LNCAP (cell line): ENCODE results near the gene CCDC188.

Source experiments
- CTCF ChIP-seq: fragments of 450-650 bp; IDR thresholded peaks from 2 replicates; pipeline ENCODE4 v1.5.1; 2017; ENCODE audit warnings: mild to moderate bottlenecking

The CCDC188 gene

DNA sequence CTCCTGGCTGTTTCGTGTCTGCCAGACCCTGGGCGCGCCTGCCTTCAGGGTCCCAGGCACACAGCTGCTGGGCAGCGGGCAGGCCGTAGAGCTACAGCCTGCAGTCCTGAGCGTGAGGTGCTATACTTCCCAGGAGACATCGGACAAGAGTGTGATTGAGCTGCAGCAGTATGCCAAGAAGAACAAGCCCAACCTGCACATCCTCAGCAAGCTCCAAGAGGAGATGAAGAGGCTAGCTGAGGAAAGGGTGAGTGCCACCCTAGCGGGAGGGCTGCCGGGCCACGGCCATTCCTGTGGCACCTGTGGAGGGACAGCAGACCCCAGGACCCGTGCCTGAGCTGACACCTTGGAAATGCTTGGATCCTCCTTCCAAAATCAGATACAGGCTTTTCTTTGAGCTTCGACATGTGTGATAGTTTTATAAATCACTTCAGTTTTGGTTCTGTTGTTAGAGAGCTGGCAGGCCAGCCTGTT is 42.1 kb downstream of the CCDC188 start:
- no peak for TF ChIP-seq CTCF

- no peak for TF ChIP-seq CTCF
Observed at GRCh38 chr22:20107951-20108756, 42.7 kb downstream of the CCDC188 start.

DNA sequence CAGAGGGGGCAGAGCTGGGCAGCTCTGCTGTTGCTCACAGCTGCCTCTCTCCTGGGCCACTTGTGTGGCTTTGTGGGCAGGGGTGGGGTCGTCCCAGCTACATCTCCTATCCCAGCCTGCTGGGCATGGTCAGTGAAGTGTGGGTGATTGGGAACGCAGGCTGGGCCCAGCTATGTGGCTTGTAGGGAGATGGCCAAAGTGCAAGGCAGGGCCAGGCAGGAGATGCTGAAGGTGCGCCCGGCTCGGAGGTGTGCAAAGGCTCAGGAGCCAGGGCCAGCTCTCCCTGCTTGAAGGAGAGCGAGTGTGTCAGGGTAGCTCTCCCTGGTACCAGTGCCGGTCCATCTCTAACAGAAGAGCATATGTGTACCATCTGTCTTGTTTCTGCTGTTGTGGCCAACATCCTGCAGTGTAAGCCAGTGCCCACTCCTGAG is 43.4 kb downstream of the CCDC188 start:
- no peak for TF ChIP-seq CTCF

DNA sequence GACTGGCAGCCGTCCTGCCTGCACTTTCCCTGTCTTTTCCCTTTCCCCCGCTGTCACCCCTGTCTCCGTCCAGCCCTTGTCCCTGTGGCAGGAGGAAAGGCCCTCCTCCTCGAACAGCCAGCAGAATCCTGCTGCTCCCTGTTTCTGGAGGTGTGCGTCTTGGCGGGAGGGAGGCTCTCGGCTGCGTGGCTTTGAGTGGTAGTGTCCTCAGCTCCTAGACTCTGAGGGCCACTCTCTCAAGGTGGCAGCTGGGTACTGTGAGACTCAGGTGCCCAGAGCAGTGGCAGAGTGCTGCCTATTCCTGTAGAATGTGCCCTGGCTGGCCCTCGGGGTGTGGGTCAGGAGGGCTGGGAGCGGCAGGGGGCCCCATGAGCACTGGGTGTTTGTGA is 44.0 kb downstream of the CCDC188 start:
- TF ChIP-seq CTCF, result no peak

DNA sequence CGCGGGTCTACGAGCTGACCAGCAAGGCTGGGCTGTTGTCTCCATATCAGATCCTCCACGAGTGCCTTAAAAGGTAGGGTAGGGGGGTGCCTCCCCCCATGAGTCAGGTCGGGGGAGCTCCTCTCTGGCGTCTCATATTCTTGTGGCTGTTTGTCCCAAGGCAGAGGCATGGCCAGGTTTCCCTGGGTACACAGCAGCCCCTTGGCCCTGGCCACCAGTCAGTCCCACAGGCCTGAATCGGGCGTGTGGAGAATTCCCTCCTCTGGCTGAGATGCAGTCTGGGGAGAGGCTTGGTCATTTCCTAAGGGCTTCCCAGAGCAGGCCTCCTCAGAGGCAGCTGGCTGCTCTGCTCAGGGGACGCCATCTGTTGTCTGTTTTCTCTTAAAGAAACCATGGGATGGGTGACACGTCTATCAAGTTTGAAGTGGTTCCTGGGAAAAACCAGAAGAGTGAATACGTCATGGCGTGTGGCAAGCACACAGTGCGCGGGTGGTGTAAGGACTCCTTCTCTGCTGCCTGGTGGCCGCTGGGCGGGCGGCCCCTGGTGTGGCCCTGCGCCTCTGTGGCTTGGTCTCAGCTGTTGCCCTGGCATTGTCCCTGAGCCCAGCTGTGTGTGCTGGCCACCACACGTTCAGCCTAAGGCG is 44.5 kb downstream of the CCDC188 start:
- no peak for TF ChIP-seq CTCF

GRCh38 chr22:20105456-20106204 is 45.2 kb downstream of the CCDC188 start:
- no peak for TF ChIP-seq CTCF

GRCh38 chr22:20102203-20102780 is 48.6 kb downstream of the CCDC188 start:
- no peak for TF ChIP-seq CTCF
